Cardiac fibroblast (primary cell): ENCODE measurements around the gene PLCB4.
"Not testable (repeated sequence)": the region's sequence is repeated elsewhere in the genome, so short reads cannot be mapped to it uniquely, and the experiment has no call there.

Experiments used
- DNase-seq, 2 donors: peaks; one replicate each; pipeline versions ENCODE4 v3.0.0 to v3.0.0-alpha.2; 2010; ENCODE audit warnings: low read depth in 2 of 2
- H3K4me3 ChIP-seq, 2 donors: replicated peaks in 1 of 2; 1 replicate in 1 of 2; 2 replicates in 1 of 2; pipeline ENCODE4 v1.5.1; 2011; ENCODE audit warnings: low read depth in 2 of 2, low read length in 2 of 2, mild to moderate bottlenecking in 2 of 2, moderate library complexity in 1 of 2
- TF ChIP-seq, protein P1 (sequence below): IDR thresholded peaks from one replicate; pipeline ENCODE4 v1.5.1; 2011; ENCODE audit warnings: low read depth, mild to moderate bottlenecking, low read length, inconsistent platforms

PLCB4 gene

DNA sequence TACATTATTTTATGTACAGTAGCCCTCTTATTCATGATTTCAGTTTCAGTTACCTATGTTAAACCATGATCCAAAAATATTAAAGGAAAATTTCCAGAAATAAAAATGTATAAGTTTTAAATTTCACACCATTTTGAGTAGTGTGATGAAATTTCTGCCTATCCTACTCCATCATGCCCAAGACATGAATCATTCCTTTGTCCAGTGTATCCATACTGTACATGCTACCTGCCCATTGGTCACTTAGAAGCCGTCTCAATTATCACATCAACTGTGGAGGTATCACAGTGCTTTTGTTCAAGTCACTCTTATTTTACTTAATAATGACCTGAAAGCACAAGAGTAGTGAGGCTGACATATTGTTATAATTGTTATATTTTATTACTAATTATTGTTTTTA, 32.3 kb upstream of the PLCB4 start:
- no peak overlapping the region for H3K4me3 ChIP-seq
- peak in 1 of 2 donors; percentile 27 for DNase-seq
- TF ChIP-seq, protein P1, sequence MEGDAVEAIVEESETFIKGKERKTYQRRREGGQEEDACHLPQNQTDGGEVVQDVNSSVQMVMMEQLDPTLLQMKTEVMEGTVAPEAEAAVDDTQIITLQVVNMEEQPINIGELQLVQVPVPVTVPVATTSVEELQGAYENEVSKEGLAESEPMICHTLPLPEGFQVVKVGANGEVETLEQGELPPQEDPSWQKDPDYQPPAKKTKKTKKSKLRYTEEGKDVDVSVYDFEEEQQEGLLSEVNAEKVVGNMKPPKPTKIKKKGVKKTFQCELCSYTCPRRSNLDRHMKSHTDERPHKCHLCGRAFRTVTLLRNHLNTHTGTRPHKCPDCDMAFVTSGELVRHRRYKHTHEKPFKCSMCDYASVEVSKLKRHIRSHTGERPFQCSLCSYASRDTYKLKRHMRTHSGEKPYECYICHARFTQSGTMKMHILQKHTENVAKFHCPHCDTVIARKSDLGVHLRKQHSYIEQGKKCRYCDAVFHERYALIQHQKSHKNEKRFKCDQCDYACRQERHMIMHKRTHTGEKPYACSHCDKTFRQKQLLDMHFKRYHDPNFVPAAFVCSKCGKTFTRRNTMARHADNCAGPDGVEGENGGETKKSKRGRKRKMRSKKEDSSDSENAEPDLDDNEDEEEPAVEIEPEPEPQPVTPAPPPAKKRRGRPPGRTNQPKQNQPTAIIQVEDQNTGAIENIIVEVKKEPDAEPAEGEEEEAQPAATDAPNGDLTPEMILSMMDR = no peak

DNA sequence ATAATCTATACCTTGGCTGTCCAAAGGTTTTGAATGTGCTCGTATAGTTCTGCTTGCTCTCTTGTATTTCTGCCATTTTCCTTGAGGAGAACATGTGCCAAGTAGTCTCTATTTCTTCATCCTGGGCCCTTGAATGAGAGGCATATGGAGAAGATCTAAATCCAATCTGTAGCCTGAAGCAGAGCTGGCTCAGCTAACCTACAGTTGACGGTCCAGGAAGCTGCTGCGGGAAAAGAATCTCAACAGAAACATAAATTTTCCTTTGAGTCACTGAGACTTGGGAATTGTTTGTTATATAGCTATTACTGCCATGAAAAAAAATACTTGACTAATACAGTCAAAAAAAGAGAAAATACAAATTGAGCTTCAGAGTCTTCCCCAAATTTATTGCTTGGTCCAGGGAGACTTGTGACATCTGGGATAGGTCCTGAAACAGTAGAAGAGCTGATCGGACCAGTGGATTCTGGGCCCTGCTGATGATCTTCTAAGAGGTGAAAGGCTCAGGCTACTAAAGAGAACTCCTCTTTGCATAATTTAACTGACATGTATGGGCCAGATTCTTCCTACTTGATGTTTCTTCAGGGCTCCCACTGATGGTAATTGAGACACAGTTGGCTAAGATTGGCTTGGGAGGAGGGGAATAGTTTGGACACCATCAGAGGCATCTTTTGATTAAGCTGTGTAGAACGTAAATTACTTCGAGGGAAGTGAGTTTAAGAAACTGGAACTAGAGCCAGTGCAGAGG, 29.9 kb upstream of the PLCB4 start:
- TF ChIP-seq, protein P1 = no peak
- DNase-seq = no peak

DNA sequence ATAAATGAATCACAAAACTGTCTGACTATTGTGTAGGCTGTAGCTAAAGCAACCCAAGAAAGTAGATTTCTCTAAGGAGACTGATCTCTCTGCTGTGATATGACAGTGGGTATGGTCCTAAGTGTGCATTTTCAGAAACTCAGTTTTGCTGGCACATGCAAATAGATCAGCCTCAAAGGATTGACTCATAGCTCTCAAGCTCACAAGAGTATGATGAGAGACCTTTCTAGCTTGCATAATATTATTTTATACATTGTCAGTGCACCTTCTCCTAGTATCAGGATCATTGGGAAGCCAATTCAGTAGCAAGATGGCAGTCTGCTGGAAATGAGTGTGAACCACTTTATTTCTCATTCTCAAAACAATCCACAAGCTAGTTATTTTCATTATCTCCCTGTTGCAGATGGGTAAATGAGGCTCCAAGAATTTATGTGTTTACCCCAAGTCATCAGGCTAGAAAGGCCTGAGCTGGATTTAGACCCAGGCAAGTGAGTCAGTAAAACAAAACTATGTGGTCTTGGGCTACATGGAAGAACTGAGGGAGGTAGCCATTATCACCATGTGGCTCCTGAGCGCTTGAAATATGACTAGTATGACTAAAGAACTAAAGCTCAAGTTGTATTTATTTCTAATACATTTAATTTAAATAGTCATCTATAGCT, 27.9 kb upstream of the PLCB4 start:
- peak in 1 of 2 donors; percentile 20 for DNase-seq
- TF ChIP-seq, protein P1 = no peak
- no peak overlapping the region for H3K4me3 ChIP-seq

More for the DNA sequence above, 29.9 kb upstream of the PLCB4 start:
- no peak overlapping the region for H3K4me3 ChIP-seq

DNA sequence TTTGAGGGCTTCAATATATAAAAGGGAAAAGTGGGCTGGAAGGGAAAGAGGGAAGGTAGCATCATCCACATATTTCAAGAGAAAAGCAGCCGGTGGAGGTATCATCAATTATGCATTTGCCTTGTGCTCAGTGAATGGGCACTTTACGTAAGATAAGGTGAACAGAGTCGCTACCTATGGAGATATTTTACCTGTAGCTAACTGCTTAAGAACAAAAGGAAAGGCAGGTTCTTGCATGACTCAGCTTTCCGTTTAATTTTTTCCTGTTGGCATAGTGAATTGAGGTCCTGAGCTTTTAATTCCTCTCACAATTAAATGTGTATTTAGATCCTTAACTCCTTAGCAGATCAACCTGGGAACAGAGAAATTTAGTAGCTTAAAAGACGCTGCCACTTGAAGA, 25.5 kb upstream of the PLCB4 start:
- TF ChIP-seq, protein P1 = no peak
- H3K4me3 ChIP-seq = no peak overlapping the region
- no peak for DNase-seq

DNA sequence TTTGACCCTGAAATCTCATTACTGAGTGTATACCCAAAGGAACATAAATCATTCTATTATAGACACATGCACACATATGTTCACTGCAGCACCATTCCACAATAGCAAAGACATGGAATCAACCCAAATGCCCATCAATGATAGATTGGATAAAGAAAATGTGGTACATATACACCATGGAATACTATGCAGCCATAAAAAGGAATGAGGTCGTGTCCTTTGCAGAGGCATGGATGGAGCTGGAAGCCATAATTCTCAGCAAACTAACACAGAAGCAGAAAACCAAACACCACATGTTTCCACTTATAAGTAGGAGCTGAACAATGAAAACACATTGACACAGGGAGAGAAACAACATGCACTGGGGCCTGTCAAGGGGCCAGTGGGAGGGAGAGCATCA, 21.0 kb upstream of the PLCB4 start:
- not testable (repeated sequence) for DNase-seq, H3K4me3 ChIP-seq

DNA sequence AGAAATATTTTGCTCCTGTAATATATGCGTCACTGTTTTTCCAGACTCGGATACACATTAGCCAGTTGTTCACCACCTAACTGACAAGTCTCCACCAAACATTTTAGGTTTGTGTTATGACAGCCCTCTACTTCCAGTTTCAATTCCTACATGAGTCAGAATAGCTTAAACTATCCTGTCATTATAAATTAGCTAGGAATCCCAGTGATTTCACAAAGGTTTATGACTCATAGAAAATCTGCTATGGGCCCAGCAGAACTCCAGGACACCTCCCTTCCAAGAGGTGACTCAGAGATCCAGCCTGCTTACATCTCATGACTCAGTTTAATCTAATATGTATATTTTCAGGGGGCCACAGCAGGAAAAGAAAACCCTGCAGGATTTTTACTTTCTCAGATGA, 17.4 kb upstream of the PLCB4 start:
- peak; percentile 84 to 95 for DNase-seq
- TF ChIP-seq, protein P1 = no peak
- no peak overlapping the region for H3K4me3 ChIP-seq

DNA sequence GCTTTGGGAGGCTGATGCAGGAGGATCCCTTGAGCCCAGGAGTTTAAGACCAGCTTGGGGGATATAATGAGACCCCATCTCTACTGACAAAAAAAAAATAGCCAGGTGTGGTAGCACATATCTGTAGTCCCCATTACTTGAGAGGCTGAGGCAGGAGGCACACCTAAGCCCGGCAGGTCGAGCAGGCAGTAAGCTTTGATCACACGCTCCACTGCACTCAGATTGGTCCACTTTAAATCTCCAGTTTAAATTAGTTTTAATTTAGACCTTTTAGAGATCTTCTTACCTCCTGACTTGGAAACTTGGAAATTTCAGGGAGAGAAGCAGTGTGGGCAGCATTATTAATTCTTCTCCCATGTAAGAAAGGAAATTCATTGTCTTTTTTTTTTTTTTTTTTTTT, 16.8 kb upstream of the PLCB4 start:
- H3K4me3 ChIP-seq = no peak overlapping the region
- DNase-seq = no peak
- TF ChIP-seq, protein P1 = no peak
